HG03521 (cell line): ENCODE data around the gene CDS1.
"Not testable (repeated sequence)": the region's sequence is repeated elsewhere in the genome, so short reads cannot be mapped to it uniquely, and the experiment has no call there.

Experiments used
- ATAC-seq: cut with Tn5 transposase; IDR thresholded peaks from one replicate; pipeline ENCODE4 v1.9.1; 2021; ENCODE audit warnings: mild to moderate bottlenecking, moderate library complexity; ENCODE audit not compliant: unreplicated experiment

CDS1 gene

DNA sequence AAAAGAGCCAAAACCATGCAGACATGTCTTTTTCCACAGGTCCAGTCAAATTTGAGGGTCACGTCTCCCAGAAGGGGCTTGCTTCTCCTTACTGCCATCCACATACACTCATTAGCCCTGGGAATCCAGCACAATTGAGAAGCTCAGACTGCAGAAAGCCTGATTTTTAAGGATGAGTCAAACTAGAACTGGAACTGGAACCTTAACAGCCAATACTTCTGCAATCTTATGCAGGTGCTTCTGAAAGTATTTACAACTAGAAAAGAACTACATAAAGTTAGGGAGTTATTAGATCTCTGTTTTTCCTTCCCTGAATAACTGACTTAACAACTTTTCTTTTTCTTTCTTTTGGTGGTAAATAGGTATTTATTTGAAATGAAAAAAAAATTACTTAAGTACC, 86.3 kb downstream of the CDS1 start:
- ATAC-seq: no peak

DNA sequence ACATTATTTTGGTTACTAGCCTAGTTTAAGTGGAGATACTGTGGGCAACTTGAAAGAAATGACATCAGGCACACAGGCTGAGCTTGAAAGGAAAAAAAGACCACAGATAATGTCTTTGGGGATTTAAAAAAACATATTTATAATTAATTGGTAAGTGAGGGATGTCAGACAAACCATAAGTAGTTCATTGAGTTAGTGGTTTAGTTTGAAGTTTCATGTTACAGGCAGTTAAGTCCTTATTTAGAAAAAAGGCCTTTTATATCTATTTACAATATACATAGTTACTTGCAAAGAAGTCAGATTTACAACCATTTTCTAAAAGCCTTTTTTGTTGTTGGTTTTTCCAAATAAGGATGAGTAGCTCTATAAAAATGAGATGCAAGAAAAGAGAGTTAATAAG, 89.2 kb downstream of the CDS1 start:
- ATAC-seq: no peak

DNA sequence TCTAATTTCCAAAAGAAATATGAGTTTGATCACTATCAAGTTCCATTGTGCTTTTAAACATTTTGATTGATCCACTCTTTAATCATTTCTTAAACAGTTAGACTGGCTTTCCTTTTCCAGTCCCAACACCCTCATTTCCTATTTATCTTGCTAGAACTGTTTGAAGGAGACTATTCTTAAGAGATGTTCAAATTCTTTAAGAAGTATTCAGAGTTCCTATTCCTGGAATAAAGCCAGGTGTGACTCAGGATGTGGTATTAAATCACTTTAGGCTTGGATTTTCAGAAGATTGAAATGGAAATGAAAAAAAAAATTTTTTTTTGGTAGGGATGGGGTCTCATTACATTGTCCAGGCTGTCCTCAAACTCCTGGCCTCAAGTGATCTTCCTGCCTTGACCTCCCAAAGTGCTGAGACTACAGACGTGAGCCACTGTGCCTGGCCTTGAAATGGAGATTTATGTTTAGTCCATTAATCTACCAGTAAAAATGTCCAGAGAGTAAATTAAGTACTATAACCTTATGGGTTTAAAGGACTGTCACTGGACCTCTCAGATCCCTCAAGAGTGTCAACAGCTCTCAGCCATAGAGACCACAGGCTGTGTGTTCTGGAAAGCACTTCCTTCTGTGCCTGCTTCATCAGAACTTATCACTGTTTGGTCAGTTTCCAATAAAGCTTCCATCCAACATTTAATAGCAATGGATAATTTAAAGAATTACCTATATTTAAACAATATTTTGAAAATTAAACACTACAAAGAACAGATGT, 90.7 kb downstream of the CDS1 start:
- ATAC-seq: no peak

DNA sequence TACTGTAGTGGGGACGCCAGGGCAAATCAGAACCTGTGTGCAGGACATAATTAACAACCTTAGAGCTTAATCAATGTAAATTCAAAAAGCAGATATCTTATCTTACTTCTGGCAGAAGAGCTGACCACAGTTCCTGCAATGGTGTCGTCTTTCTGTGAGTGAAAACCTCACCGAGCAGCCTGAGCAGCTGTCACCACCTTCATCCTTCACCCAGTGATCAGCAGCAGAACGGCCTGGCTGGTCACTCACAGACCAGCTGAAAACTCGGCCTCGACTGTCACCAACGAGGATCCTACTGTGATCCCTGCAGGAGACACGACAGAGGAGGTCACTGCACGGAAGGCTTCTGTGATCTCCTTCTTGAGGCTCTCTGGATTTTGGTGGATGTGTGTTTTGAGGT, 94.2 kb downstream of the CDS1 start:
- no peak for ATAC-seq

DNA sequence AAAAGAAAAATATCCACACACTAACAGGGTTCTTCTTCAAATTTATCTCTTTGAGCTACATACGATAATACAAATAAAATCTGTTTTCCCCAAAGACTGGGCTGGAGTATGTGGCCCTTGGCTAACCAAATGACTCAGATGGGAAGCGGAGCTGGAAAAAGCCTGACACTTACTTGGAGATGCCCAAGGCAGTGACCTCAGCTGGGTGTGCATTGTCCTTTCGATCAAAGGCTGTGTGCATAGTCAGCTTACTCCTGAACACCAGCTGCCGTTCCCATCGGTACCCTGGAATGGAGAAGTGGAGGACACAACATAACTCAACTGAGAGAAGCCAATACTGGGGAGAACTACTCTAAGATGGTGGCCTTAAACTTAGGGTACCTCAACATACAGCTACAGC, 95.1 kb downstream of the CDS1 start:
- ATAC-seq: no peak

DNA sequence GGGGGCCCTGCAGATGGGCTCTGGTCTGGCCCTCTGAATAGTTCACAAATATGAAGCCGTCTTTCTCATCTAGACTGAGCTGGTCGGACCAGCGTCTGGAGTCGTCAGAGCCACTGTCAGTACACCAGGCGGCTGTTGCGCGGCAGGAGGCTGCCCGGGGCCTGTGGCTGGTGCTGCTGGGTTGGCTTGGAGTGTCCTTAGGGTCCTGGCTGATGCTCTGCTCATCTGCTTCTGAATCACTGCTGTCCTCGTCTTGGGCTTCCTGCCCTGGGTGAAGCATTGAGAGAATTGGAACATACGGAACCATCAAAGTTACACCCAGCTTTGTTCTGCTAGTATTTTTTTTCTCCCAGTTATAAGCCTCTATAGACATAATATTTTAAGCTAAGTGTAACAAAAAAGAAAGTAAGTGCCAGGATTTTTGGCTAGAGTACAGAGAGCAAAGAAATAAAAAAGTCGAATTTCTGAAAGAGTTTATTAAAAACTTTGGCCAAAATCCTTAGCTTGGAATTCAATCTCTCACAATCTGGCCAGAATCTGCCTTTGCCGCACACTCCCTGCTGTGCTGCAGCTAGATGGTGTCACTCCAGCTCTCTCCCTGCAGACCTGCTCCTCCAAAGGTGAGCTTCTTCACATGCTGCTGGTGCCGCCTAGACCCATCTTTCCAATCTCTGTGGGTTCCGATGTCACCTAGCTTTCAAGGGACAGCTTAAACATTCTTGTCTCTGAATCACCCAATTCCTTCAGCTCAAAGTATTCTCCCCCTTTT, 96.2 kb downstream of the CDS1 start:
- ATAC-seq: no peak

DNA sequence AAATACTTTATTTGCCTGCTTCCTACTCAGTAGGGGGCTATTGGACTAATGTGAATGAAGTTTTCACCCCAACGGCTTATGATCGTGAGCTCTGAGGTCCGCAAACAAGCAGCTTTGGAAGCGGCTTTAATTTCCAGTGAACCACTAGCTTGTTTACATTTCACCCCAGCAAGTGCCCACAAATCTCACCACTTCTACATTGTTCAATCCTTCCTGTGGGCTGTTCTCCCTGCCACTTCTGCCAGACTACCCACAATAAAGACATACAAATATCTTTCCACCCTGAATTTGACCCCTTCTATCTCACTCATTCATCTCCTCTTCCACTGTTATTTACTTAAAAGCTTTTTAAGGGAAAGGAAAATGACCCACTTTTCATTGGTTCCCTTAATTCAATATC, 98.0 kb downstream of the CDS1 start:
- ATAC-seq: no peak

DNA sequence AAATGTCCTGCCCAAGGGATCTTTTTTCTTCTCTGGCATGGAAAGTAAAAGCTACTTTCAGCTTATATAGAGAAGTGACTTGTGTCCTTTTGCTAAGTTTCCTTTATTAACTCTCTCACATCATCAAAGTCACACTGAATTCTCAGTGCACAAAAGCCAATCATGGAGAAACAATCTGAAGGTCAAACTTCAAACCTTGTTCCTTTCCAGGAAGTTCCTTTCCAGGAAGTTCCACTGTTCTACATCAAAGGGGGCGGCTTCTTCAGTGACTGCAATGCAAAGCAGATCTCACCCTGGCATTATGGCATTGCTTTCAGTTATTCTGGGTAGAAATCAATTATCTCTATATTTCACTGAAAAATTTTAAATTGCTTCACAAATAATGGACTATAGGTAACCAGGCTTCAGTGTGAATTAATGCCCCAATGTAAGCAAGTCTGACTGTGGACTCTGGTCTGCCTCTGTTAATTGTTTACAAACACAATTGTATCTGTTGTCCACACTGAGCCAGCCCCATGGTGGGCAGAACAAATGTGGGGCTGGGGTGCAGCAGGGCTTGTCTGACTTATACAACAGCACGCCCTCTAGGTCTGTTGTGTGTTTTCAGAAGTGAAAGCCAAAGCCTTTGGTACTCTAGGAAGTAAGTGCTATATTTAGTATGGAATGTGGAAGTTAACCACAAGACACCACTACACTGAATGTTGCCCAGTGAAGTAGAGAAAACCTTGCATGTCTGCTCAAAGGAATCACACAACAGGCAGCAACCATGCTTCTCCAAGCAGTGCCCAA, 98.8 kb downstream of the CDS1 start:
- ATAC-seq: no peak

DNA sequence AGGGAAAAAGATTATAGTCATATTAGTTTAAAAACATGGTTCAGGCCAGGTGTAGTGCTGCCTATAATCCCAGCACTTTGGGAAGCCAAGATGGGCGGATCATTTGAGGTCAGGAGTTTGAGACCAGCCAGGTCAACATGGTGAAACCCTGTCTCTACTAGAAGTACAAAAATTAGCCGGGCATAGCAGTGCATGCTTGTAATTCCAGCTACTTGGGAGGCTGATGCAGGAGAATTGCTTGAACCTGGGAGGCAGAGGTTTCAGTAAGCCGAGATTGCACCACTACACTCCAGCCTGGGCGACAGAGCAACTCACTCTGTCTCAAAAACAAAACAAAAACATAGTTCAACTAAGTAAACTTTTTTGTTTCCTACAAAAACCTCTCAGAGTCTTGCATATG, 99.7 kb downstream of the CDS1 start:
- not testable (repeated sequence) for ATAC-seq

DNA sequence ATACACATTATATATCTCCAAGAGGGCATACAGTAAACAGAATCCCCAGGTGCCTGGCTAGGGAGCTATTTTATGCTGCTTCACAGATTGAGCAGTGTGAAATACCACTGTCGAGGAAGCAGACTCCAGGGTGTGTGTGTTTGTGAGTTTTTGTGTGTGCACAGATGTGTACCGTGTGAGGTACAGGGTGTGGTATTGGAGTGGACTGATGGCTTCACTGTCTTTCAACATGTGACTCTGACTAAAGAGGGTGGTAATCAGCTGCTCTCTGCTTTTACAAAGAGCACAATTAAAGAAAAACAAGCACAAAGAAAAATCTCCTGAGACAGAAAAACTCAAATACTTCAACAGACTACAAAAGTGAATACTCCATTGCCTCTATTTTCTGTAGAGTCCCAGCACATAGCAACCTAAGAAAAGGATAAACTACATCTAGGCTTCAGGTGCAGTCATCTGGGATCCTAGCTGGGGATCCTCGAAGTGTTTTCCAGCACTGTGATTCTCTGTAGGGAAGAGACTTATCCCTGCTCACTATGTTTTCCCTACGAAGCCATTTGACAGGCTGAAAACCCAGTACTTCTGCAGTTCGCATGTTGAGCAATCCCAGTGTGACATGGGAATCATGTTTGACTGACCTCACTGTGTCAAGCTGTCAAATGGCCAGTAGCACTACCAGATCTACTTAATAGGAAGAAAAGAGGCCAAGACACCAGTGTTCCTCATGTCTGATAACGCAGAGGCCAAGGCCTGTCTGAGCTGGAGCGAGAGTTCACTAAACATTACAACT, 100.3 kb downstream of the CDS1 start:
- no peak for ATAC-seq

DNA sequence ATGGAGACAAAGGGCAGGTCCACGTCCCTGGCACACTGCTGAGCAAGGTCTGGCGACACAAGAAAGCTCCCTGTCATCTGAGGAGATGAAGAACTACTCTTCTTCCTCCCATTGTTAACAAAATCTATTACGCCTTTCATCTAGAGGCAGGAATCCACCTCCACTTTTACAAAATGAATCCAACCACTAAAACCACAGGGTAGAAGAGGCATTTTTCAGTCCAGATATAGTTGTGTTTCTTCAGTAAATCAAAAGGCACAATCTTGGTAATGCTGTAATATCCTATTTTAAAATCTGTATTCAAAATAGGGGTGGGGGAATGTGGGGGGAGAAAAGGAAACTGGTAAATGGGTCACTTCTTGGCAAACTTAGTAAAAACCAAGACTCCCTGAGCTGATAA, 101.4 kb downstream of the CDS1 start:
- ATAC-seq: no peak

DNA sequence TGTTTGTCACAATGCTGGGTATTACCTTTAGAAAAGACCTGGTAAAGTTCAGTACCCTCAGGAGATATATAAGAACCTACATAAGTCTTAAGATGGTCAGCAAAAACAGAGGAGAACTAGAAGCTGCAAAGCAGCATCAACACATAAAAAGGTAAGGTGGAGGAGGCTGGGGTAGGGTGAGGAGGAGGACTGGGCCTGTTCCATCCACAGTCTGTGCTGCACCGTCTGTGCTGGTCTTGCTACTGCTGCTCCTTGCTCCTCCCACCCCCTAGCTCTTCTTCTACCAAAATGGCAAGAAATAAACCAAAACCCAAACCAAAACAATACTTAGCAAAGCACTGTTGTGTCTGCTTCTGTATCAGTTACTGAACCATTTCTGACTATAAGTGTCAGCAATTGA, 102.2 kb downstream of the CDS1 start:
- ATAC-seq: no peak

DNA sequence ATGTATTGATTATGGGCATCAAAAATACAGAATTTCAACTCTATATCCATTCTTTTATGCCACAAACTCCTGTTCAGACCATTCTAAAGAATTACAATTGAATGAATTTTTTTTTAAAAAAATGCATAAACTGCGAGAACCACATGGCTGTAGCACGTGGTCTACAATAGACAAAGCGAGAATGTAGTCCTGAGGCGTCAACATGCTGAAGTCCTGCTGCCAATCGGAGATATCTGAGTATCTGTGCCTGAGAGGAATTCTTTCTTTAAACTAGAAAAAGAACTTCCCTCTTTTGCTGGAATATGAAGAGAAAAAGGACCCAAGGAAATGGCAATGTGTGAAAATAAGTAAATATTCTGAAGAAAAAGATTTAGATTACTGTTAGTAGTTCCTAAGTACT, 105.7 kb downstream of the CDS1 start:
- ATAC-seq: no peak

DNA sequence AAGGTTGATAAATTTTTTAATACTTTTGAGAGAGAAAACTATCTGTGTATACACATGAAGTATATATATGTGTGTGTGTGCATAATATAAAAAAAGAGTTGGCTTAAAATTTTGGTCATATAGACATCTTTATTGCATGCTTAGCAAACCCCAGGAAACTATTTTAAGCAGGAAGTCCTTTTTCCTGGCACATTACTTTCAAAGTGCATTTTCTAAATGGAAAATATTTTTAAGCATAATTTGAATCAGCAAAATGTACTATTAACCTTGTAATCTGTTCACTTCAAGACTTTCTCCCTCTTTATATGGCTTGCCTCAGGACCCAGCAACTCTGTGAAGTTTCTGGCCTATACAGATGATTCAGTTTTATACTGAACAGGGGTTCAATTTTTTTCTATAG, 106.3 kb downstream of the CDS1 start:
- ATAC-seq: no peak

DNA sequence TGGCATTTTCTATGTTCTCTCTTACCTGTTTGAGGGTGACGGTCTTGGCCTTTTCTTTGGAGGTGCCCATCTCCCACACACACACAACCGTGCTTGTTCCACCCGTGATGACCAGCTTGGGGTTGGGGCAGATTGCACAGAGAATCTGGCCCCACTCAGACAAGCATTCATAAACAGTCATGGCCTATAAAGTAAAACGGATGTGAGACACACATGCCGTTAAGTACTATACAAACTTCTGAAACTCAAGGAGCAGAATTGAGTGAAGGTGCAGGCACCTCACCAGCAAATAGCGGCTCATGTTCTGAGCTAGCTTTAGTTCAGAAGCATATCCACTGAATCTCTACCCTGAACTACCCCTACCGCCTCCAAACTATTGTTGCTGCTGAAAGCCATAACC, 107.6 kb downstream of the CDS1 start:
- no peak for ATAC-seq

DNA sequence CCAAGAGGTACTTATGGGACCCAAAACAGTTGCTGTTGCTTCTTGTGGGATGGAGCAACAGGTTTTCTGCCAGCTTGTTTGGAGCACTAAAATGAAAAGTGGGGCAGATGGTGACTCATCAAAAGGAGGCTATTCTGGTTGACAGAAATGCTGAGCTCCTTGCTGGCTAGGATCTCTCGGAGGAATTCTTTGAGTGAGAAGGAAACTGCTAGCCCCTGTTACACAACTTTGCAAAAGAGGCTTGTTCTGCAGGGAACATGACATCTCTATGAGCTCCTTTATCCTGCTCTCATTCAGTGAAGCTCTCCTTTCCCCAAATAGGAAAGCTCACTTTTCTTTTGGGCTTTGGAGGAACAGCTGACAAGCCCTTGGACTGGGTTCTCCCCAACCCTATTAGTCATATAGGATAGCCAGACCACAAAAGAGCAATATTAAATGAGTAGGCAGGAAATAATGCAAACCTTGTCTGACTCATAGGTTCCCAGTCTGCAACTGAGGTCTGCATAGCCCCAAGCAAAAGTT, 108.3 kb downstream of the CDS1 start:
- ATAC-seq: no peak

DNA sequence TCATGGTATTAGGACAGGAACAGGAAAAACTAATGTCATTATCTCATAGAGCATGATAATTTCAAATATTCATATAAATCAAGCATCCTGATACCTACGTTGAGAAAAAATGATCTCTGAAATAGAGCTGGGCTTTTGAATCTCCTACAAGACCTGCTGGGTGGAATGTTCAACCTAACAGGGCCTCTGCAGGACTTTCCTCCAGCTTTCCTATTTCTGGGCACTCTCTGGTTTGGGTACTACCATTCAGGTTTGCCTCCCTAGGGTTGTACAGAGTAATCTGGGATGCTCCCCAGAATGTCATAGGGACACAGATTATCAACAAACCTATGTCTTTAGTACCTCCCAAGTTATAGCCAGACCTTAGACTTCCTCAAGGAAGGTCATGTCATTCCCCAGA, 108.9 kb downstream of the CDS1 start:
- no peak for ATAC-seq

DNA sequence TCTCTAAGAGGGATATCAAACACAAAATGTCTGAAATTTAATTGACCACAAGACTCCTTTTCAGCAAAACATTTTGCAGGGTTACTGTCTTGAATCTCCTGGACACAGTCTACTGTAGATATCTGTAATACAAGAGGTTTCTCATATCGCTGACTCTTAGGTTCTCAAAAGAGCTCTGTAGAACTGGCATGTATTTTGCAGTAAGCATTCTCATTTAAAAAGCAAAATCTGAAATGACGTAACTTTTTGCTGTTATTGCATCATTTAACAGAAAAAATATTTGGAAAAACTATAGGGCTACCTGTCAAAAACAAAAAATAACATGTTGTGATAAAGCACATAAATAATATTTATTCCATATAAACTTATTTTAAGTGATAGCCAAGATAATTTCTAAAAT, 114.2 kb downstream of the CDS1 start:
- ATAC-seq: no peak

DNA sequence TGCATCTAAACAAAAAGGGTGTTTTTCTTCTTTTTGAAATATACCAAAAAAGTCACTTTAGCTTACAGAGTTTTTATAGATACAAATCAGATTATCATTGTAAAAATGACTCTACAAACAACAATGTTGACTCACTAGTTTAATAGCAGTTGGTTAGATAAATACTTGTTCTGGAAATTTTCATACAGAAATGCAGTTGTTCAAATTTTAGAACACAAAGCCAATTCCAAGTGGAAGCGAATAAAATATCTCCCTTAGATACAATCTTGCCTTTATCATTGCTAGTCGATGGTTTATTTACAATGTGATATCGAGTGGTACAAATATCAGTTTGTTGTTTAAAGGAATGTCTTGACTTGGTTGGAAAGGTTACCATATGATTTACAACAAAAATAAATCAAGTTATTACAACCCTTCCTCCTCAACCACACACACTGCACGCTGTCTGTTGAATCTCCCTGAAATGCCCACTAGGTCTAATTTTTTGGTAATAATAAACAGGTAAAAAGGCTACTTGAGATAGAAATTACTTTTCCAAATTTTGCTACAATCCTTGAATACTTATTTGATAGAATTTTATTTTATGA, 114.8 kb downstream of the CDS1 start:
- no peak for ATAC-seq

DNA sequence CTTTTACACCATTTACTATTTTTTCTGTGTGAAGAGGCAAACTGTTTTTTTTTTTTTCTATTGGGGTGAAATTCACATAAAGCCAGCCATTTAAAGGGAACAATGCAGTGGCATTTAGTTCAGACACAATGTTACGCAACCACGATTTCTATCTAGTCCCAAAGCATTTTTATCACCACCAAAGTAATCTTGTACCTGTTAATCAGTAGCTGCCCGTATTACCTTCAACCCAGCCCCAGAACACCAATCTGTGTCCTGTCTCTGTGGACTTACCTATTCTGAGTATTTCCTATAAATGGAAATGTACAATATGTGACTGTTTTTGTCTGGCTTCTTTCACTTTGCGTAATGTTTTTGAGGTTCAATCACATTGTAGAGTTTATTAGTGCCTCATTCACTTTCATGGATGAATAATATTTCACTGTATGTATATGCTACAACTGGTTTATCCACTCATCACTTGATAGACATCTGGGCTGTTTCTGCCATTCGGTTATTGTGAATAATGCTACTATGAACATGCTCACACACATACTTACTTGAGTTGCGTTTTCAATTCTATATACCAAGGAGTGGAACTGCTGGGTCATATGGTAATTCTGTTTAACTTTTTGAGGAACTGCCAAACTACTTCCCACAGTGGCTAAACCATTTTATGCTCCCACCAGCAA, 116.2 kb downstream of the CDS1 start:
- ATAC-seq: no peak
